ENCODE measurements around the gene EEF1AKMT1. TPM values are rescaled to one million over a fixed set of nuclear protein-coding genes. Genes with fewer than 3 reads are reported as not detected.

The EEF1AKMT1 gene
- total and polyA plus RNA-seq, 3 experiments from 2014 or later: 13.9 to 21.5 (median 20.1) TPM

- CTCF ChIA-PET: no interaction called here
- no peak overlapping the region for H3K27ac ChIP-seq (ENCODE audit: low read depth, low read length)
- peaks cover 14% of the 10 kb centered on the region for H3K27me3 ChIP-seq (ENCODE audit: insufficient read depth, low read length, poor library complexity, severe bottlenecking)
- Mint-ChIP-seq H3K36me3 (peaks cover 0 to 3% (median 0%) of the 10 kb centered on the region in 3 donors), H3K9me3 (no peaks in the 10 kb centered on the region), H3K27ac (no peak overlapping the region), H3K27me3 (peaks cover 18 to 30% of the 10 kb centered on the region in 2 donors), H3K4me3 (peak overlapping the region in 2 of 7 donors; percentile 18 to 61), H3K4me1 (peaks cover 7 to 13% (median 9%) of the 10 kb centered on the region in 3 donors)
- H3K4me3 ChIP-seq (ENCODE audit: low read length): no peak overlapping the region
- H3K4me1 ChIP-seq (ENCODE audit: insufficient read depth, low read length): peaks cover 12% of the 10 kb centered on the region
- POLR2A ChIA-PET: no interaction called here
- no peaks in the 10 kb centered on the region for H3K36me3 ChIP-seq (ENCODE audit: insufficient read depth, low read length)
- DNase-seq: no peak
- H3K9me3 ChIP-seq (ENCODE audit: low read length): no peaks in the 10 kb centered on the region
Measured at GRCh38 chr13:20700288-20700687, 73.5 kb downstream of the EEF1AKMT1 start.

- Histone ChIP-seq H3K27ac (ENCODE audit: low read depth, low read length) (no peak overlapping the region), H3K36me3 (ENCODE audit: insufficient read depth, low read length) (no peaks in the 10 kb centered on the region), H3K9me3 (ENCODE audit: low read length) (no peaks in the 10 kb centered on the region), H3K4me1 (ENCODE audit: insufficient read depth, low read length) (peaks cover 12% of the 10 kb centered on the region), H3K4me3 (ENCODE audit: low read length) (no peak overlapping the region), H3K27me3 (ENCODE audit: insufficient read depth, low read length, poor library complexity, severe bottlenecking) (peaks cover 14% of the 10 kb centered on the region)
- Mint-ChIP-seq H3K9me3 (no peaks in the 10 kb centered on the region), H3K4me3 (peak overlapping the region in 1 of 7 donors; percentile 51), H3K27me3 (peaks cover 18 to 30% of the 10 kb centered on the region in 2 donors), H3K4me1 (peaks cover 7 to 13% (median 9%) of the 10 kb centered on the region in 3 donors), H3K27ac (no peak overlapping the region), H3K36me3 (peaks cover 0 to 3% (median 0%) of the 10 kb centered on the region in 3 donors)
- DNase-seq: no peak
- ChIA-PET CTCF (no interaction called here), POLR2A (no interaction called here)
Measured at GRCh38 chr13:20699715-20700114, 74.0 kb downstream of the EEF1AKMT1 start.

- Mint-ChIP-seq H3K27me3 (peaks cover 18 to 34% of the 10 kb centered on the region in 2 donors), H3K4me1 (no peaks in the 10 kb centered on the region), H3K4me3 (no peak overlapping the region), H3K36me3 (peaks cover 0 to 2% (median 0%) of the 10 kb centered on the region in 3 donors), H3K27ac (no peak overlapping the region), H3K9me3 (no peaks in the 10 kb centered on the region)
- no peak for DNase-seq
- Histone ChIP-seq H3K36me3 (ENCODE audit: insufficient read depth, low read length) (no peaks in the 10 kb centered on the region), H3K4me3 (ENCODE audit: low read length) (no peak overlapping the region), H3K27me3 (ENCODE audit: insufficient read depth, low read length, poor library complexity, severe bottlenecking) (peaks cover 7% of the 10 kb centered on the region), H3K27ac (ENCODE audit: low read depth, low read length) (no peak overlapping the region), H3K9me3 (ENCODE audit: low read length) (no peaks in the 10 kb centered on the region), H3K4me1 (ENCODE audit: insufficient read depth, low read length) (no peaks in the 10 kb centered on the region)
- POLR2A ChIA-PET: no interaction called here
- CTCF ChIA-PET: no interaction called here
Measured at GRCh38 chr13:20696073-20696472, 77.7 kb downstream of the EEF1AKMT1 start.

- H3K4me1 ChIP-seq (ENCODE audit: insufficient read depth, low read length): no peaks in the 10 kb centered on the region
- H3K4me1 Mint-ChIP-seq: no peaks in the 10 kb centered on the region
- H3K27me3 Mint-ChIP-seq: peaks cover 5 to 15% of the 10 kb centered on the region in 2 donors
- H3K27ac ChIP-seq (ENCODE audit: low read depth, low read length): no peak overlapping the region
- H3K27ac Mint-ChIP-seq: no peak overlapping the region
- no peaks in the 10 kb centered on the region for H3K36me3 ChIP-seq (ENCODE audit: insufficient read depth, low read length)
- no peaks in the 10 kb centered on the region for H3K27me3 ChIP-seq (ENCODE audit: insufficient read depth, low read length, poor library complexity, severe bottlenecking)
- ChIA-PET CTCF (no interaction called here), POLR2A (no interaction called here)
- H3K9me3 ChIP-seq (ENCODE audit: low read length): no peaks in the 10 kb centered on the region
- H3K9me3 Mint-ChIP-seq: no peaks in the 10 kb centered on the region
- DNase-seq: no peak
- H3K4me3 Mint-ChIP-seq: no peak overlapping the region
- H3K36me3 Mint-ChIP-seq: peaks cover 0 to 4% (median 0%) of the 10 kb centered on the region in 3 donors
- no peak overlapping the region for H3K4me3 ChIP-seq (ENCODE audit: low read length)
Measured at GRCh38 chr13:20691616-20692015, 82.1 kb downstream of the EEF1AKMT1 start.

- H3K27me3 Mint-ChIP-seq: peaks cover 0 to 3% of the 10 kb centered on the region in 2 donors
- peaks cover 0 to 6% (median 0%) of the 10 kb centered on the region in 3 donors for H3K36me3 Mint-ChIP-seq
- POLR2A ChIA-PET: no interaction called here
- H3K4me1 Mint-ChIP-seq: no peaks in the 10 kb centered on the region
- Histone ChIP-seq H3K4me3 (ENCODE audit: low read length) (no peak overlapping the region), H3K4me1 (ENCODE audit: insufficient read depth, low read length) (no peaks in the 10 kb centered on the region), H3K27ac (ENCODE audit: low read depth, low read length) (no peak overlapping the region), H3K36me3 (ENCODE audit: insufficient read depth, low read length) (no peaks in the 10 kb centered on the region), H3K9me3 (ENCODE audit: low read length) (no peaks in the 10 kb centered on the region), H3K27me3 (ENCODE audit: insufficient read depth, low read length, poor library complexity, severe bottlenecking) (no peaks in the 10 kb centered on the region)
- H3K4me3 Mint-ChIP-seq: no peak overlapping the region
- H3K27ac Mint-ChIP-seq: no peak overlapping the region
- CTCF ChIA-PET: no interaction called here
- H3K9me3 Mint-ChIP-seq: no peaks in the 10 kb centered on the region
- DNase-seq: no peak
Measured at GRCh38 chr13:20689291-20689690, 84.5 kb downstream of the EEF1AKMT1 start.

GRCh38 chr13:20686863-20687579 lies 86.7 kb downstream of the EEF1AKMT1 start:
- H3K36me3 Mint-ChIP-seq: peaks cover 0 to 9% (median 4%) of the 10 kb centered on the region in 3 donors
- CTCF ChIA-PET: no interaction called here
- H3K4me1 Mint-ChIP-seq: no peaks in the 10 kb centered on the region
- DNase-seq: no peak
- H3K27me3 Mint-ChIP-seq: no peaks in the 10 kb centered on the region
- no peak overlapping the region for H3K27ac Mint-ChIP-seq
- no peaks in the 10 kb centered on the region for H3K9me3 Mint-ChIP-seq
- POLR2A ChIA-PET: no interaction called here
- no peaks in the 10 kb centered on the region for H3K27me3 ChIP-seq (ENCODE audit: insufficient read depth, low read length, poor library complexity, severe bottlenecking)
- H3K4me1 ChIP-seq (ENCODE audit: insufficient read depth, low read length): no peaks in the 10 kb centered on the region
- H3K4me3 ChIP-seq (ENCODE audit: low read length): no peak overlapping the region
- H3K27ac ChIP-seq (ENCODE audit: low read depth, low read length): no peak overlapping the region
- no peaks in the 10 kb centered on the region for H3K9me3 ChIP-seq (ENCODE audit: low read length)
- H3K4me3 Mint-ChIP-seq: no peak overlapping the region
- no peaks in the 10 kb centered on the region for H3K36me3 ChIP-seq (ENCODE audit: insufficient read depth, low read length)

GRCh38 chr13:20686167-20686566 lies 87.6 kb downstream of the EEF1AKMT1 start:
- no peaks in the 10 kb centered on the region for H3K27me3 ChIP-seq (ENCODE audit: insufficient read depth, low read length, poor library complexity, severe bottlenecking)
- Mint-ChIP-seq H3K27me3 (no peaks in the 10 kb centered on the region), H3K4me3 (no peak overlapping the region), H3K9me3 (no peaks in the 10 kb centered on the region), H3K36me3 (peaks cover 0 to 10% (median 4%) of the 10 kb centered on the region in 3 donors), H3K4me1 (no peaks in the 10 kb centered on the region), H3K27ac (no peak overlapping the region)
- no peaks in the 10 kb centered on the region for H3K9me3 ChIP-seq (ENCODE audit: low read length)
- H3K27ac ChIP-seq (ENCODE audit: low read depth, low read length): no peak overlapping the region
- ChIA-PET POLR2A (no interaction called here), CTCF (no interaction called here)
- no peak for DNase-seq
- no peaks in the 10 kb centered on the region for H3K36me3 ChIP-seq (ENCODE audit: insufficient read depth, low read length)
- no peaks in the 10 kb centered on the region for H3K4me1 ChIP-seq (ENCODE audit: insufficient read depth, low read length)
- H3K4me3 ChIP-seq (ENCODE audit: low read length): no peak overlapping the region

GRCh38 chr13:20685092-20685491 lies 88.7 kb downstream of the EEF1AKMT1 start:
- no peaks in the 10 kb centered on the region for H3K9me3 Mint-ChIP-seq
- no peaks in the 10 kb centered on the region for H3K27me3 Mint-ChIP-seq
- Histone ChIP-seq H3K4me1 (ENCODE audit: insufficient read depth, low read length) (no peaks in the 10 kb centered on the region), H3K27me3 (ENCODE audit: insufficient read depth, low read length, poor library complexity, severe bottlenecking) (no peaks in the 10 kb centered on the region), H3K4me3 (ENCODE audit: low read length) (no peak overlapping the region), H3K9me3 (ENCODE audit: low read length) (no peaks in the 10 kb centered on the region), H3K27ac (ENCODE audit: low read depth, low read length) (no peak overlapping the region), H3K36me3 (ENCODE audit: insufficient read depth, low read length) (no peaks in the 10 kb centered on the region)
- H3K27ac Mint-ChIP-seq: no peak overlapping the region
- DNase-seq: no peak
- CTCF ChIA-PET: no interaction called here
- peaks cover 0 to 11% (median 10%) of the 10 kb centered on the region in 3 donors for H3K36me3 Mint-ChIP-seq
- H3K4me3 Mint-ChIP-seq: no peak overlapping the region
- POLR2A ChIA-PET: no interaction called here
- no peaks in the 10 kb centered on the region for H3K4me1 Mint-ChIP-seq
